ENCODE data around the gene ZNF175.

The ZNF175 gene

DNA sequence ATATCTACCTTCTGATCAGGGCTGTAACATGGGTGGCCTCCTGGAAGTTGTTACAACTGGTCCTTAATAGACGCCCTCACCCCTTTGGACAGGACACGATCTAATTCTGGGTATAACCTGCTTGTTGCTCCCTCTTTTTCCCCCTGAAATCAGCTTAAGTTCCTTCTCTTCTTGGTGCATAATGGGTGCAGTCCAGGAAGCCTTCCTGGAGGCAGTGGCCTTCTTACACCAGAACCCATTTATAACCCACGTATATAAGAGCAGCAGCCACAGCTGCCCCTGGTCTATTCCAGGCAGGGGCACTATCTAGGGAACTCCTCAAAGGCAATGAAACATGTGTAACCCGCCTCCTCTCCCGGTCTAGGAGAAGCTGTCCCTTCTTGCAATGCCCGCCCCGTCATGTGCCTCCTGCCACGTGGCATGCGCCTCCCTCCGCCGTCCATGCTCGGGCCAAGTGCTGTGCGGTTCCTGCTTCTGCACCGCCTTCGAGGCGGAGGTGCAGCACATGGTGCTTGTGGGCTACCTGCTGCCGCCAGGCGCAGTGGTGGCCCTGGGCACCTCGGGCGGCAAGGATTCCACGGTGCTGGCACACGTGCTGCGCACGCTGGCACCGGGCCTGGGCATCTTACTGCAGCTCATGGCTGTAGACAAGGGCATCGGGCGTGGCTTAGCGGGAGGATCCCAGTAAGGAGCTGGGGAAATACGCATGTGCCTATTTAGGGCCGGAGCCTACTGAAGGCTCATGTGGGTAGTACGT lies 27.3 kb downstream of the ZNF175 start:
- no peak for TF ChIP-seq CTCF (conservative IDR thresholded peaks at IDR 0.05)
- no peak overlapping the region for H3K27ac ChIP-seq

DNA sequence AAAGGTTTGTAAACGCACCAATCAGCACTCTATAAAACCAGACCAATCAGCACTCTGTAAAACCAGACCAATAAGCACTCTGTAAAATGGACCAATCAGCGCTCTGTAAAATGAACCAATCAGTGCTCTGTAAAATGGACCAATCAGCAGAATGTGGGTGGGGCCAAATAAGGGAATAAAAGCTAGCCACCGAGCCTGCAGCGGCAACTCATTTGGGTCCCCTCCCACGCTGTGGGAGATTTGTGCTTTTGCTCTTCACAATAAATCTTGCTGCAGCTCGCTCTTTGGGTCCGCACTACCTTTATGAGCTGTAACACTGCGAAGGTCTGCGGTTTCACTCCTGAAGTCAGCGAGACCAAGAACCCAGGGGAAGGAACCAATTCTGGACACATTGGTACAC lies 28.0 kb downstream of the ZNF175 start:
- TF ChIP-seq CTCF (conservative IDR thresholded peaks at IDR 0.05): no peak
- H3K27ac ChIP-seq: no peak overlapping the region

DNA sequence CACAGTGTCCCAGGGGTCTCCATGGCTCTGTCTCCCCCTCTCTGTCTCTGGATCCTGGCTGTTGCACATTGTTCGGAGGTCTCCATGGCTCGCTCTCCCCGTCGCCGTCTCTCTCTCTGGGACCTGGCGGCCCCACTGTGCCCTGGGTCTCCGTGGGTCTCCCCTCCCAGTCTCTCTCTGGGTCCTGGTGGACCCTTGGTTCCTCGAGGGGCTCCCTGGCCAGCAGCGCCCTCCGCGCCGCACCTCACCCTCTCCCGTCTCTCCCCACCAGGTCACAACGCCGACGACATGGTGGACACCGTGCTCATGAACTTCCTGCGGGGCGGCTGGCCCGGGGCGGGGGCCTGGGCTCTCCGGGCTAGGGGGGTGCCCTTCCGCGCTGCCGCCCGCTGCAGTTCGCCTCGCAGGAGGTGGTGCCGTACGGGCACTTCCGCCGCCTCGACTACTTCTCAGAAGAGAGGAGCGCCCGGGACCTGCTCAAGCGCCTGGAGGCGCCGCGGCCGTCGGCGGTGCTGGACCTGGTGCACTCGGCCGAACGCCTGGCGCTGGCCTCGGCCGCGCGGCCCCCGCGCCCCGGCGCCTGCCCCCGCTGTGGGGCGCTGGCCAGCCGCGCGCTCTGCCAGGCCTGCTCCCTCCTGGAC lies 30.0 kb downstream of the ZNF175 start:
- H3K27ac ChIP-seq: no peak overlapping the region
- no peak for TF ChIP-seq CTCF (conservative IDR thresholded peaks at IDR 0.05)

DNA sequence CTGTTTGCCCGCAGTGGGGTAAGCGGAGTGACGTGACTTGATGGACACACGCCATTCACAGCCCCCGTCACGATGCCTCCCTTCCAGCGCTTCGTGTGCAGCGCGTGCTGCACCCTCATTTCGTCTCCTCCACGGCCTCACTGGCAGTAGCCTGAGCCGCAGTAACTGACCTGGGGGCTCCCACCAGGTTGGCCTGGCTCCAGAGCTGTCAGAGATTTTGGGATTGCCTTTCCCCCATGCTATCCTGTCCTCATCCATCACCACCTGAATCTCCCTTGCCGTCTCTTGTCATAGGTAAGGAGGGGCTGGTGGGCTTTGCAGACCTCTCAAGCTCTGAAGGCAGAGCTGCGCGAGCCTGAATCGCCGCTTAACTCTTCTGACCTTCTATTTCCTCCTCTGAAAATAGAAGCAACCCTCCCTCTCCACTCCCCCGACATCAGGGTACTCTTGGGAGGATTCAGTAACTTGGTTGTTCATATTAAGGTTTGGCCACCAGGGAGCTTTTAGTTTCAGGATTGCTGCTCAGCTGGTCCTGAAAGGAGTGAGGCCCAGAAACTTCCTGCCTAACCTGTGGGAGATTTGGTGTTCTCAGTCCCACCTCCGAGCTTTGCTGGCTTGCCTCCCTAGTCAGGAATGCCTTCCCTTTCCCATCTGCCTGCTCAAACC lies 31.2 kb downstream of the ZNF175 start:
- no peak overlapping the region for H3K27ac ChIP-seq
- TF ChIP-seq CTCF (conservative IDR thresholded peaks at IDR 0.05): no peak

GRCh38 chr19:51607077-51607476 lies 36.0 kb downstream of the ZNF175 start:
- TF ChIP-seq CTCF (conservative IDR thresholded peaks at IDR 0.05): no peak
- no peak overlapping the region for H3K27ac ChIP-seq

DNA sequence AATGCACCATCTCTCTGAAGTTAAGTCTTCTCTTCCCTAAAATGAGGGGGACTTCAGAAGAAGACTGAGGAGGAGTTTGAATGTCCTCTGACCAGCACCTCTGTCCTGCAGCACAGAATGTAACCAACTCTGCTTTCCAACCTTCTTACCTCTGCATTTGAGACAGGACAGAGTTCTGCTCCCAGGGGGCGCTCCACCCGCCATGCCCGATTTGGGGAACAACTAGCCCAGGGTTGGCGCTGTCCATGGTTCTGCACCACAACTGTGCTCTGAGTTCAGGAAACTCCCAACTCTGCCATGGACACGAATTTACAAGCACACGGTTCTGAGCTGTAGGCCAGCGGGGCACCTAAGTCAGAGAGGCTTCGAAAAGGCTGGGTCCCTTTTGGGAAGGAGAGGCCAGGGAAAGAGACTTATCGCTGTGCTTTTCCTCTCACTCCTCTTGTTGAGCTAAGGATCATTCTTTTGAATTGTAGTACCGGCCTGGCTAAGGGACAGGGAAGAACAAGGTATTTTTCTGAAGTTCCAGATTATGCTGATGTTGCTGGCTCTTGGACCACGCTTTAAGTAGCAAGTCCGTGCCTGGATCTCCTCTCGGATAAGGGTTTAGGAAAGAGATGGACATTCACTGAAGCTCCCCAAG lies 37.0 kb downstream of the ZNF175 start:
- TF ChIP-seq CTCF (conservative IDR thresholded peaks at IDR 0.05): 0 out of 2 replicates have a peak, but pooled peaks have one; percentile 14
- H3K27ac ChIP-seq: no peak overlapping the region

DNA sequence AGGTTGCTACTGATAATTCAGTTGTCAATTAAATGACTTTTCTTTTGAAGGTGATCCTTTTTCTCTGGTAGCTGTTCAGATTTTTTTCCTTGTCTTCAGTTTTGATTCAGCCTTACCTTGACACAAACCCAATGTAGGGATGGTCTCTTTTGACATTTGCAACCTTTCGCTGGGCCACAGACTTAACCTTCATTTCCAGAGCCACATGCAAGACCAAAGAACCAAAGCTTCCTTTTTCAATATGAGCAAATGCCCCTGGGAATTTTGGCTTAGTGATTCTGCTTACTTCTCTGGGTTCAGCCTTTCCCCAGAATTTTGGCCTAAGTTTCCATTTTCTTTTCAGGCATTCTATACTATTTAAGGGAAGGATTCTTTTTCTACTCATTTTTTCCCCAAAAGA lies 39.5 kb downstream of the ZNF175 start:
- no peak overlapping the region for H3K27ac ChIP-seq
- no peak for TF ChIP-seq CTCF (conservative IDR thresholded peaks at IDR 0.05)
